Erythroblast (primary cell): ENCODE data around the gene C2CD4A.

Source experiments
- DNase-seq, 2 experiments: peaks; one replicate each; lab custom pipeline; 2025; lab: John Stamatoyannopoulos, UW
- GATA1 ChIP-seq: IDR thresholded peaks from 2 replicates; pipeline ENCODE4 v1.6.1; 2011; ENCODE audit warnings: low read depth, mild to moderate bottlenecking, control low read depth, low read length, moderate library complexity
- POLR2A ChIP-seq: IDR thresholded peaks from 2 replicates; pipeline ENCODE4 v1.6.1; 2011; ENCODE audit warnings: mild to moderate bottlenecking, low read length

Gene C2CD4A

GRCh38 chr15:62103431-62103830 is 36.7 kb downstream of the C2CD4A start:
- no peak for DNase-seq
- no peak for TF ChIP-seq POLR2A
- no peak for TF ChIP-seq GATA1

DNA sequence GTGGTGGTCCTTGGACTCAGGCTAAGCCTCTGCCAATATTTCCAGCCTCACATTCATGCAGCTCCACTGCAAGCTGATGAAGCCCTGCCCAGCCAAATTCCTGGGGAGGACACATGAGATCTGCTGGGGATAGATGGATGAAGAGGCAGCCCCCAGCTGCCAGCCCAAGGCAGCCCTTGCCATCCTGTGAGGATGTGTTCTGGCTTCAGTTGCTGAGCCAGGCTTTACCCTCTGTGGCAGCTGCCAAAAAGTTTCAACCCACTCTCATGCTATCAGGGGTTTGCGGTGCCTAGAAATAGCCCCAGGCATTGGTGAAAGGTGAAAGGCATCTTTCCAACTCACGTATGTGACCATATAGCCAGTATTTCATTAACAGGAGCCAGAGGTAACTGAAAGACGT is 37.6 kb downstream of the C2CD4A start:
- TF ChIP-seq POLR2A (no peak), GATA1 (no peak)
- DNase-seq, result no peak

DNA sequence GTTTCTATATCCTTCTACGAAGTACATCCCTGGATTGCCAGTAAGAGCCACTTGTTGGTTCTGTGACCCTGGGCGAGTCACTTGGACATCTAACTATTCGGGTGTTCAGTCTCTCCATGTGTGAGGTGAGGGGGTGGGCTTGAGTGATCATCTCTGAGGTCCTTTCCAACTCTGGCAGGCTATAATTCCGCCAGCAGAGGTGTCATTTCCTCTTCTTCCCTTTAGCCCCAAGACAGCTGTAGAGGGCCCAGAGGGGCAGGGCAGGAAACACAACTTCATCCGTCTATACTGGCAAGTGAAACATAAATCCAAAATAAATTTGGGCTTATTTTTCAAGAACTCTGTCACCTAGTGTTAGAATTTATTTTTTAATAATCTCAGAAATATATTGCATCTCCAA is 38.1 kb downstream of the C2CD4A start:
- TF ChIP-seq GATA1 (no peak), POLR2A (no peak)
- no peak for DNase-seq

DNA sequence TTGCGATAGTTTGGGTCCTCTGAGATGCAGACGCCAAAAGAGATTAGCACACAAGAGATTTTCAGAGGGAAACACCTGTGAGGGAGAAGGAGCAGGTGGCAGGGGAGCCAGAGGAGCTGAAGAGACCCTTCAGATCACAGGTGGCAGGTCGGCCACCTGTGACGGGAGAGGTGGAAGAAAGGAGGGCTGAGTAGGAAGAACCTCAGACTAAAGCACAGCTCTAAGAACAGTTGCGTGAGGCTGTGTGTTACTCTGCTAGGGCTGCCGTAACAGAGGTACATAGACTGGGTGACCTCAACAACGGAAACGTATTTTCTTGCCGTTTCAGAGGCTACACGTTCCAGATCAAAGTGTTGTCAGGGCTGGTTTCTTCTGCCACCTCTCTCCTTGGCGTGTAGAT is 38.5 kb downstream of the C2CD4A start:
- DNase-seq, result no peak
- TF ChIP-seq GATA1 (no peak), POLR2A (no peak)

DNA sequence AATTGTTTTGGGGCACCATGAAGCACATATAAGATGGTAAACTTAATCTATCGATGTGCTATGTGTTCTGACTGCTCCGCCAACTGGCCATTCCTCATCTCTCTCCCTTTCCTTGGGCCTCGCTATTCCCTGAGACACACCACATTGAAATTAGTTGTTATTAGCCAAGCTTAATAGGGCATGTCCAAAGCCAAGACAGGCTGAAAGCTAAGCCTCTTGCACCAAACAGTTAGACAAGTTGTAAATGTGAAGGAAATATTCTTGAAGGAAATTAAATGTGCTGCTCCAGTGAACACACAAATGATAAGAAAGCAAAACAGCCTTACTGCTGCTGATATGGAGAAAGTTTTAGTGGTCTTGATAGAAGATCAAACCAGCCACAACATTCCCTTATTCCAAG is 39.3 kb downstream of the C2CD4A start:
- TF ChIP-seq POLR2A, result no peak
- TF ChIP-seq GATA1, result no peak
- DNase-seq, result no peak

- TF ChIP-seq POLR2A, result no peak
- TF ChIP-seq GATA1, result no peak
- DNase-seq, result no peak
These were observed 40.9 kb downstream of the C2CD4A start for GRCh38 chr15:62107571-62108121.

- DNase-seq, result no peak
- TF ChIP-seq POLR2A (no peak), GATA1 (no peak)
These were observed 41.6 kb downstream of the C2CD4A start for GRCh38 chr15:62108411-62108810.

- DNase-seq, result no peak
- no peak for TF ChIP-seq GATA1
- TF ChIP-seq POLR2A, result no peak
These were observed 42.7 kb downstream of the C2CD4A start for GRCh38 chr15:62109437-62109836.

GRCh38 chr15:62109982-62110851 is 43.4 kb downstream of the C2CD4A start:
- TF ChIP-seq GATA1 (no peak), POLR2A (no peak)
- no peak for DNase-seq

DNA sequence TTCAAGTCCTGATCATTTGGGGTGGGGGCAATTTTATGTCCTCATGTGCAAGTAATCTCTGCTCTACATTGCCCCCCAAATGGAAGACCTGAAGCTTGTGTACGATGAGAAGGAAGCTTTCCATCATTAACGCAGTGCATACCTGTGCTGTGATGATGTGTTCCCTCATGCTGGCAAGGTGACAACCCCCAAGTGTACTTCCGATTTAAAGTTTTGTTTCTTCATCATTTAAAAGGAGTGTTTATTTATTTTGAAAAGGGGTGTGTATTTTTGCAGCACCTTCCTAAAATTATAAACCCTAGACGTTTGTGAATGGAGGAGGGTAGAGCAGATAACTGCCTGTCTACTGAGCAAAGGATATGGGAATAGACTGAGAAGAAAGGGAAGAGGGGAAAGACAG is 45.3 kb downstream of the C2CD4A start:
- no peak for DNase-seq
- TF ChIP-seq GATA1 (no peak), POLR2A (no peak)

GRCh38 chr15:62112616-62113593 is 46.1 kb downstream of the C2CD4A start:
- no peak for DNase-seq
- no peak for TF ChIP-seq POLR2A
- TF ChIP-seq GATA1, result no peak

DNA sequence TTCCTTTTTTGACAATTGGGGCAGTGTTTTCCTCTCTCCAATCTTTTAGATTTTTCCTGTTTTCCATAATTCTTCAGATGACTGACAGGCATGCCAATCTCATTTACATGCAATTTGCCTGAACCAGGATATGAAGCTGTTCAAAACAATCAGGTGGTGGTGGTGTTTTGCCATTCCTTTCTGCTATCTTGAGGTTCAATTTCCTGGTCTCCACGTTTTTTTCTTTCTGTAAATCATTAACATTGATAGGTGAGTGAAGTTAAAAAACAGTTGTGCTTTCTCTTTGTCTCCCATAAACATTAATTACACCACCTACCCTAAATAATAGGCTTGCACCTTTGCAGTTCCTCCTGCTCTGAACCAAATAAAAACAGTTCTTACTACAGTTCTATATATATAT is 49.1 kb downstream of the C2CD4A start:
- TF ChIP-seq GATA1, result no peak
- no peak for TF ChIP-seq POLR2A
- DNase-seq, result no peak

- no peak for DNase-seq
- TF ChIP-seq GATA1, result no peak
- no peak for TF ChIP-seq POLR2A
These were observed 51.9 kb downstream of the C2CD4A start for GRCh38 chr15:62118520-62119226.
